ENCODE measurements around the gene ST6GALNAC1. TPM values are rescaled to one million over a fixed set of nuclear protein-coding genes. Genes with fewer than 3 reads are reported as not detected.

ST6GALNAC1 gene
- total RNA-seq, 1 experiment from 2014 or later = not detected

DNA sequence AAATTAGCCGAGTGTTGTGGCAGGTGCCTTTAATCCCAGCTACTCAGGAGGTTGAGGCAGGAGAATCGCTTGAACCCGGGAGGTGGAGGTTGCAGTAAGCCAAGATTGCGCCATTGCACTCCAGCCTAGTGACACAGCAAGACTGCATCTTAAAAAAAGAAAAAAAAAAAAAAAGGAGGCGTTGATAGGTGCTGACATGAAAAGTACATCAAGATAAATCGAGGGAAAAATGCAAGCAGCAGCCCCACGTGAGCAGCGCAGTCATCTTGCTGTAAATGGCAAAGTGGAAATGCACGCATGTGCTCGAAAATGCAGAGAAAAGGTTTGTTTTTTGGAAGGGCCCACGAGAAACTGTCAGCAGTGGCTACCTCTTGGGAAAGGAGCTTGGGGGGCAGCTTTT, 46.3 kb upstream of the ST6GALNAC1 start:
- Mint-ChIP-seq H3K4me3 (ENCODE audit: unreplicated experiment) (no peak overlapping the region), H3K27ac (ENCODE audit: low read depth, unreplicated experiment) (no peak overlapping the region), H3K9me3 (ENCODE audit: unreplicated experiment) (no peaks in the 10 kb centered on the region), H3K27me3 (ENCODE audit: insufficient read depth, unreplicated experiment) (peaks cover 9% of the 10 kb centered on the region), H3K36me3 (ENCODE audit: insufficient read depth, unreplicated experiment) (peaks cover 6% of the 10 kb centered on the region), H3K4me1 (ENCODE audit: insufficient read depth, unreplicated experiment) (peaks cover 8% of the 10 kb centered on the region)
- intact Hi-C loops (cut with micrococcal nuclease) = no loop called here
- no TSS peak for BruUV-seq (replicated peaks)
- TF ChIP-seq, protein P1, sequence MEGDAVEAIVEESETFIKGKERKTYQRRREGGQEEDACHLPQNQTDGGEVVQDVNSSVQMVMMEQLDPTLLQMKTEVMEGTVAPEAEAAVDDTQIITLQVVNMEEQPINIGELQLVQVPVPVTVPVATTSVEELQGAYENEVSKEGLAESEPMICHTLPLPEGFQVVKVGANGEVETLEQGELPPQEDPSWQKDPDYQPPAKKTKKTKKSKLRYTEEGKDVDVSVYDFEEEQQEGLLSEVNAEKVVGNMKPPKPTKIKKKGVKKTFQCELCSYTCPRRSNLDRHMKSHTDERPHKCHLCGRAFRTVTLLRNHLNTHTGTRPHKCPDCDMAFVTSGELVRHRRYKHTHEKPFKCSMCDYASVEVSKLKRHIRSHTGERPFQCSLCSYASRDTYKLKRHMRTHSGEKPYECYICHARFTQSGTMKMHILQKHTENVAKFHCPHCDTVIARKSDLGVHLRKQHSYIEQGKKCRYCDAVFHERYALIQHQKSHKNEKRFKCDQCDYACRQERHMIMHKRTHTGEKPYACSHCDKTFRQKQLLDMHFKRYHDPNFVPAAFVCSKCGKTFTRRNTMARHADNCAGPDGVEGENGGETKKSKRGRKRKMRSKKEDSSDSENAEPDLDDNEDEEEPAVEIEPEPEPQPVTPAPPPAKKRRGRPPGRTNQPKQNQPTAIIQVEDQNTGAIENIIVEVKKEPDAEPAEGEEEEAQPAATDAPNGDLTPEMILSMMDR (IDR thresholded peaks at IDR 0.05; ENCODE audit: unreplicated experiment) = no peak
- ChIA-PET POLR2A (no interaction called here), CTCF (interaction anchor here (0.7 kb wide), 2 partner anchors 33 to 269 kb away, joined by 3 read pairs; no protein-coding TSS in a partner anchor)
- DNase-seq (ENCODE audit: unreplicated experiment) = no peak

DNA sequence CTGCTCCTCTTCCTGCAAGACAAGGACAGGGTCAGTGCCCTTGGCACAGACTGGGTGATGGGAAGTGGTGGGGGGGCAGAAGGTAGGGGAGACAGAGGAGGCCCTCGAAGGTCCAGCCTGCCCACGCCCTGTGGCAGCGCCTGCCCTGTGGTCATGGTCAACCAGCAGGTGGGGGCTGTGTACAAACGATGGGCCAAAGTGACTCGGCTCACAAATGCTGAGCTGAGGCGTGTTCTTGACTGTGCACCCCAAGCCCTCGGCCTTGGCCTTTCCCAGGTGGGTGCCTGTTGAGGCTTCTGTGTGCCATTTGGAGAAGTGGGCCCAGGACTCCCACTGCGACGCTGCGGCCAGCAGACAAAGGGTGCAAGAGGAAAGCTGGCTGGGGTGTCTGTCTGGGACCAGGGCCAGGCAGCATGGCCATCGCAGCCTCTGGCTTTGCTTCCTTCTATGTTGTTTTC, 44.6 kb upstream of the ST6GALNAC1 start:
- TF ChIP-seq, protein P1 (IDR thresholded peaks at IDR 0.05; ENCODE audit: unreplicated experiment) = no peak
- peaks cover 9% of the 10 kb centered on the region for H3K27me3 Mint-ChIP-seq (ENCODE audit: insufficient read depth, unreplicated experiment)
- no TSS peak for BruUV-seq (replicated peaks)
- no peaks in the 10 kb centered on the region for H3K9me3 Mint-ChIP-seq (ENCODE audit: unreplicated experiment)
- intact Hi-C loops (cut with micrococcal nuclease) = no loop called here
- peak overlapping the region; percentile 20 for H3K27ac Mint-ChIP-seq (ENCODE audit: low read depth, unreplicated experiment)
- ChIA-PET POLR2A (interaction anchor here (0.7 to 1.0 kb wide), 2 partner anchors 28 to 253 kb away, joined by 3 read pairs; no protein-coding TSS in a partner anchor), CTCF (interaction anchor here (1.4 kb wide), 1 partner anchor 26 kb away, joined by 3 read pairs; no protein-coding TSS in a partner anchor)
- H3K4me1 Mint-ChIP-seq (ENCODE audit: insufficient read depth, unreplicated experiment) = peaks cover 8% of the 10 kb centered on the region
- peaks cover 6% of the 10 kb centered on the region for H3K36me3 Mint-ChIP-seq (ENCODE audit: insufficient read depth, unreplicated experiment)
- peak; percentile 17 for DNase-seq (ENCODE audit: unreplicated experiment)
- peak overlapping the region; percentile 52 for H3K4me3 Mint-ChIP-seq (ENCODE audit: unreplicated experiment)

DNA sequence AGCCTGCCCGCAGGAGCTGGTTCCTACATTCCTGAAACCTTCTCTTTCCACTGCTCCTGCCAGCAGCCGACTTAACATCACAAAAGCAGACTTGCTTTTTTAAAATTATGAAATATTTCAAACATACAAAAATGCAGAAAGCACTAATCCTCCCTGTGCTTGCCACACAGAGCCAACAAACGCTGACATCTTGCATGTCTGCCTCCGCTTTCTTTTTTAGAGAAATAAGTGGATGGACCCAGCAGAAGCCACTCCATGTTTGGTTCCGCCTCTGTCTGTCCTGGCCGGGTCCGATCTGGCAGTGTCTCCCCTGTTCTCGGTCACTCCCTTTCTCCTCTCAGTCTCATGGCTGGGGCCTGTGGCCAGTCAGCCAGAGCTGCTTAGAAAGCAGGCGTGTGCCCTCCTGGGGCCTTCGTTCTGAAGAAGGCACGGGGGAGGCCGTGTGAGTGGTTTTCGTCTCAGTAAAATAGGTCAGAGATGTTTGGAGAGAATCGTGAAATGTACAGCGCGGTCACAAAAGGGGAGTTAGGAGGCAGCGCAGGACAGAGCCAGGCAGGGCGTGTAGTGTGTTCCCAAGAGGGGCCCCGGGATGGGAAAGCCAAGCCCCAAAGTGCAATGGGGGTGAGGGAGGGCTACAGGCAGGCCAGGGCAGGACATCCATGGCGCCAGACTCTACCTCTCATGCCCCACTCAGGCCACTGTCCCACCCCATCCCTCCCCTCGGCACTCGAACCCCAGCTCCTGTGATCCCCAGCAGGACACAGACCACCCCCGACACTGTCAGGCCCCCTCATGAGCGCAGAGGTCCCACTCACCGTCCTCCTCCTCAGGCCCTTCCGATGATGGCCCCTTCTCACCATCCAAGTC, 44.0 kb upstream of the ST6GALNAC1 start:
- peak overlapping the region; percentile 20 for H3K27ac Mint-ChIP-seq (ENCODE audit: low read depth, unreplicated experiment)
- DNase-seq (ENCODE audit: unreplicated experiment) = no peak
- H3K4me1 Mint-ChIP-seq (ENCODE audit: insufficient read depth, unreplicated experiment) = peaks cover 8% of the 10 kb centered on the region
- H3K27me3 Mint-ChIP-seq (ENCODE audit: insufficient read depth, unreplicated experiment) = peaks cover 9% of the 10 kb centered on the region
- TF ChIP-seq, protein P1 (IDR thresholded peaks at IDR 0.05; ENCODE audit: unreplicated experiment) = no peak
- no TSS peak for BruUV-seq (replicated peaks)
- CTCF ChIA-PET = interaction anchor here (0.6 to 1.4 kb wide), 2 partner anchors 27 to 72 kb away, joined by 3 read pairs; no protein-coding TSS in a partner anchor
- POLR2A ChIA-PET = interaction anchor here (0.9 kb wide), 1 partner anchor 16 kb away, joined by 3 read pairs; no protein-coding TSS in a partner anchor
- intact Hi-C loops (cut with micrococcal nuclease) = no loop called here
- peaks cover 6% of the 10 kb centered on the region for H3K36me3 Mint-ChIP-seq (ENCODE audit: insufficient read depth, unreplicated experiment)
- no peak overlapping the region for H3K4me3 Mint-ChIP-seq (ENCODE audit: unreplicated experiment)
- H3K9me3 Mint-ChIP-seq (ENCODE audit: unreplicated experiment) = no peaks in the 10 kb centered on the region

DNA sequence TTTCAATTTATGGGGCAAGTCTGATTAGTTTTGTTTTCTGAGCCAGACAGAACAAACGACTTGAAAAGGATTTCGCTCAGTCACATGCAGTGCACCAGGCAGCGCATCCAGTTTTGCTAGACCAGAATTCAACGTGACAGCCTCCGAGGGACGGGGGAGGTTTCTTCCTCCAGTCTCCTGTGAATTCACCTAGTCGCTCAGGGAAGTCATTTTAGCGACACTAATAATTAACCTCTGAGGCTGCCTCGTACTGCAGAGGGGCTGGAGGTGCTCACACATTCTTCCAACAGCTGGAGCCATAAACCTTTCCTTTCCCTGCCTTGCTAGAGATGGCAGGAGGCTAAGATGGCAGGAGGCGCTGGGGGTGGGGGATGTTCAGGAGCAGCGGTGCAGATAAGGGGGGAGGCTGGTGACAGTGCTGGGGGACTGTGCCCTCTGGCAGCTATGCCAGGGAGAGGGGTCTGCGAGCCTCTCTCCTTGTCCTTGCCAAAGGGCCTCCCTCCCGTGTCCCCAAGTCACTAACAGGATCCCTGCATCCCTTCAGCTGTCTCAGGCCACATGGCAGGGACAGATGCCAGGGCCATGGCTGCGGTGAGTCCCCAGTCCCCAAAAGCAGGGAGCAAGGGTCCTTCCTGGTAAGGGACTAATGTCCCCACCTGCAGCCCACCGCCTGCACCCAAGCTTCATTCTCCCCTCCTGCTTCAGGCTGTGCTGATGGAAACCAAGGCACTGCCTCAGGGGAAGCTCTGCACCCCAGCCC, 43.2 kb upstream of the ST6GALNAC1 start:
- peaks cover 8% of the 10 kb centered on the region for H3K4me1 Mint-ChIP-seq (ENCODE audit: insufficient read depth, unreplicated experiment)
- POLR2A ChIA-PET = interaction anchor here (0.9 kb wide), 2 partner anchors 15 to 24 kb away, joined by 3 read pairs; partner anchors contain the start of gene MXRA7
- intact Hi-C loops (cut with micrococcal nuclease) = no loop called here
- no peak for DNase-seq (ENCODE audit: unreplicated experiment)
- H3K27ac Mint-ChIP-seq (ENCODE audit: low read depth, unreplicated experiment) = no peak overlapping the region
- no peak overlapping the region for H3K4me3 Mint-ChIP-seq (ENCODE audit: unreplicated experiment)
- CTCF ChIA-PET = interaction anchor here (0.6 to 1.4 kb wide), 2 partner anchors 27 to 71 kb away, joined by 3 read pairs; no protein-coding TSS in a partner anchor
- H3K27me3 Mint-ChIP-seq (ENCODE audit: insufficient read depth, unreplicated experiment) = peaks cover 9% of the 10 kb centered on the region
- TF ChIP-seq, protein P1 (IDR thresholded peaks at IDR 0.05; ENCODE audit: unreplicated experiment) = no peak
- peaks cover 6% of the 10 kb centered on the region for H3K36me3 Mint-ChIP-seq (ENCODE audit: insufficient read depth, unreplicated experiment)
- H3K9me3 Mint-ChIP-seq (ENCODE audit: unreplicated experiment) = no peaks in the 10 kb centered on the region
- no TSS peak for BruUV-seq (replicated peaks)

Data from MCF 10A (cell line).